ENCODE results near the gene CRBN. TPM values are rescaled to one million over a fixed set of nuclear protein-coding genes. Genes with fewer than 3 reads are reported as not detected.

Gene CRBN
- total RNA-seq, 4 donors from 2014 or later, result 56.1 to 205 (median 124) TPM

DNA sequence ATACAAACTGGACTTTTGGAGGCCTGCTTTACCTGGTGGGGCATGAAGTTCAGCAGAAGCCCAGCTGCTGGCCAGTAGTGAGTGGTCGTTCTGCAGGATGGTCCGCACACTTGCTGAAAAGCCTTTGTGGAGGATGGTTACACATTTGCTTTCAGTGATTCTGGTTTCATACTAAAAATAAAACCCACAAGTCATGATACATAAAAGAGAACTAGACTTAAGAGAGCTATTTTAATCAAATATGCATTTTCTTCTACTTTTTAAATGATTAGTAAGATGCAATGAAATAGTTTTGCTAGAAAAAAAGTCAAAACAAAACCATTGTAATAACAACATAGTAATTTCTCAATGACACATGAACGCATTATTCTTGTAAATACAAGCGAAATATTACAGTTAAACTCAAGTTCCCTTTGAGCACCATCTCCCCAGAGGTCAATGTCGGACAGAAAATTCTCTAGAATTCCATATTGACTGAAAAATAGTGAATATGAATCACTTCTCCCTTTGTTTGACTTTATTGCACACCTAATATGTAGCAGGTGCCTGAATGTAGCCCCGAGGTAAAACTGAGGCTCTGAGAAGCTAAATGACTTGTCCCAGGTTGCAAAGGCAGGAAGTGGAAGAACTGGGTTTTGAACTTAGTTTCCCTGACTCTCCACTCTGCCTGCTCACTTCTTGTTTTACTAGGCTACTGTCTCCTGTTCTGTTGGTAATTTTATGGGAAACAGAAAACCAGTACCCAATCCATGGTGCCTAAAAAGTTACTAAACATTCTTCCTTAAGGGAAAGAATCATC lies 77.6 kb downstream of the CRBN start:
- Histone ChIP-seq H3K27ac (no peak overlapping the region), H3K27me3 (peaks cover 3% of the 10 kb centered on the region), H3K4me3 (no peak overlapping the region), H3K9me3 (no peaks in the 10 kb centered on the region), H3K4me1 (no peaks in the 10 kb centered on the region), H3K36me3 (no peaks in the 10 kb centered on the region)
- ATAC-seq, result no peak
- TF ChIP-seq CTCF (IDR thresholded peaks at IDR 0.05), result no peak
- TF ChIP-seq POLR2A (IDR thresholded peaks at IDR 0.05), result no peak
- no peak for TF ChIP-seq POLR2AphosphoS5 (IDR thresholded peaks at IDR 0.05)
- no peak for TF ChIP-seq EP300 (IDR thresholded peaks at IDR 0.05)
- 84 to 90% methylated on average over 4 to 6 of the region's 6 CpGs for WGBS, 2 donors (ENCODE audit: low coverage in 1 of 2)

Small RNAs within 50 kb of the gene (small RNA-seq; reads per million reads assigned to genes)
- 0 reads per million in 4 donors for gene RF00416

Other genes starting within 250 kb of the CRBN start
- under 1 TPM in 3 of 4 donors, not detected in 1; 0.15 to 0.81 (median 0.72) TPM for gene IL5RA, start 69.3 kb downstream of the CRBN start, total RNA-seq
- 10 to 100 TPM in 2 of 4 donors, 1 to 10 TPM in 2; 8.7 to 20.6 (median 12.2) TPM for gene TRNT1, start 52.8 kb downstream of the CRBN start, total RNA-seq